Right kidney (tissue), 1 donor: Measurements from ENCODE around the gene MAN2A1.

Source experiments
- DNase-seq: peaks from one replicate; pipeline ENCODE4 v3.0.0-alpha.2; 2016

MAN2A1 gene

GRCh38 chr5:109907731-109908130 lies 218.0 kb downstream of the MAN2A1 start:
- no peak for DNase-seq

DNA sequence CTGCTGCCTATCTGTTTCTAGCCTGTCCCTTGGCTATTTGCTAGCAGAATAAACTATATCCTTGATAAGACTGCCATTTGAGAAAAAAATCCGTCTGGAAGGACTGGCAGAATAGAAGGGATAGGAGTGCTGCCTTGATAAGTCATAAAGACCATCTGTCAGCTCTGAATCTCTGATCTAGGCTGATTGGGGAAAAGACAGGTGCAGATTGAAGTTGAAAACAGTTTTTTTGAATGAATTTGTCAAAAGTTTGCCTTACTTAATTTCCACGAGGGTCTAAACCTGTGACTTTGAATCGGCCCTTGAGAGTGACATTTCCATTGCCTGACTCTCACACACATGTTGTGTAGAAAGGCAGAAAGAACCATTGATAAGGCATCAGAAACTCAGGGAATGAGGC lies 218.6 kb downstream of the MAN2A1 start:
- DNase-seq, result no peak

DNA sequence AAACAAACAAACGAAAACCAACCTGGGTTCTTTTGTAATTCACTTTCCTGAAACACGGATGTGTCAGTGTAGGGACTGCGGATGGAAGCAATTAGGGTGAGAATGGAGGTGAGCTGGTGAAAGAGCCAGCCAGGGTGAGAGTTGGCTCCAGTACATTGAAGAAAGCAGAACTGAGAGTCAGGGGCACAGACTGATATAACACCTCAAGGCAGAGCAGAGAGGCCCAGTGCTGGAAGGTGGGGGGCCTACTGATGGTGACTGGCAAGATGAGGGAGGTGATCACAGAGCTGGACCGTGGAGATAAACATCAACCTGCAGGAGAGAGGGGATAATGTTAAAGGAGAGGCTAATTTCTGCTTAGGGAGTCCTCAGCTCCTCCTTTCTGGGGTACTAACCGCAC lies 221.1 kb downstream of the MAN2A1 start:
- no peak for DNase-seq

GRCh38 chr5:109911731-109912130 lies 222.0 kb downstream of the MAN2A1 start:
- no peak for DNase-seq

DNA sequence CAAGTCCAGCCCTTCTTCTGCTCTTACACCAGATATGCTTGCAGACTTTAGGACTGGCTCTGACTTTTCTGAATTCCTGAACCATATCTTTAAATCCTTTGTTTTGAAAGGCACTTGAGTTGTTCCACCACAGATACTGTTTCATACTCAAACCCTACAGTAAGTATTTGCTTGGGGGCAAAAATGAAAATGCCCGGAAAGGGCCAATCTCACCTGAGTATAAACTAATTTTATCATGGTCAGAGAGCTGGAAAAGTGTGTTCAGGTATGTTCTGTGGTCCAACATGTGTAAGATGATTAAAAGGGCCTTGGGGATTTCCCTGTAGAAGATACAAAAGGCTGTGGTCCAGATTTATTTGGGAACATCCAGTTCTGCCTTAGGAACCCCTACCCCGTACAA lies 225.2 kb downstream of the MAN2A1 start:
- no peak for DNase-seq

- no peak for DNase-seq
Measured at GRCh38 chr5:109916481-109917153, 226.9 kb downstream of the MAN2A1 start.
